Mesenchymal stem cell (in vitro differentiated cells and primary cell): Measurements from ENCODE around the gene PSME4.

Source experiments
- DNase-seq: peaks from one replicate; pipeline ENCODE4 v3.0.0-alpha.2; 2013
- H2AFZ ChIP-seq: one replicate; pipeline ENCODE4 v1.6.1; 2013; ENCODE audit warnings: low read depth, mild to moderate bottlenecking, control low read depth, inconsistent platforms, low read length, moderate library complexity
- H2AK5ac ChIP-seq: 2 replicates; pipeline ENCODE4 v1.6.1; 2013; ENCODE audit warnings: low read length, moderate library complexity, mild to moderate bottlenecking, inconsistent platforms; ENCODE audit not compliant: severe bottlenecking
- H2BK120ac ChIP-seq: one replicate; pipeline ENCODE4 v1.6.1; 2013; ENCODE audit warnings: low read depth, mild to moderate bottlenecking, inconsistent platforms, low read length, moderate library complexity
- H2BK12ac ChIP-seq, 2 experiments: one replicate each; pipeline ENCODE4 v1.6.1; 2013; ENCODE audit warnings: inconsistent platforms in 2 of 2, low read length in 2 of 2, mild to moderate bottlenecking in 2 of 2, moderate library complexity in 2 of 2, control low read depth in 1 of 2
- H2BK15ac ChIP-seq: one replicate; pipeline ENCODE4 v1.6.1; 2013; ENCODE audit warnings: mild to moderate bottlenecking, low read depth, inconsistent platforms; ENCODE audit not compliant: poor library complexity, severe bottlenecking
- H2BK5ac ChIP-seq: 2 replicates; pipeline ENCODE4 v1.6.1; 2013; ENCODE audit warnings: low read depth, mild to moderate bottlenecking, low read length, control low read depth, inconsistent platforms; ENCODE audit not compliant: poor library complexity, severe bottlenecking
- H3K14ac ChIP-seq, 2 experiments: one replicate each; pipeline ENCODE4 v1.6.1; 2013; ENCODE audit warnings: inconsistent platforms in 2 of 2, low read length in 2 of 2, control low read depth in 1 of 2, mild to moderate bottlenecking in 1 of 2, moderate library complexity in 1 of 2
- H3K18ac ChIP-seq, 2 experiments: one replicate each; pipeline ENCODE4 v1.6.1; 2013; ENCODE audit warnings: inconsistent platforms in 2 of 2, low read length in 2 of 2, control low read depth in 1 of 2, low read depth in 1 of 2, mild to moderate bottlenecking in 1 of 2
- H3K23ac ChIP-seq, 2 experiments: one replicate each; pipeline ENCODE4 v1.6.1; 2013; ENCODE audit warnings: inconsistent platforms in 2 of 2, low read length in 2 of 2, mild to moderate bottlenecking in 2 of 2, moderate library complexity in 2 of 2, control low read depth in 1 of 2
- H3K27ac ChIP-seq: 2 replicates; pipeline ENCODE4 v1.5.1; 2013; ENCODE audit warnings: mild to moderate bottlenecking, moderate library complexity, low read length, control low read depth, inconsistent platforms; ENCODE audit not compliant: poor library complexity, severe bottlenecking
- H3K27me3 ChIP-seq, 2 experiments: 2 replicates each; pipeline versions ENCODE4 v1.6.1 to v1.7.0; 2013; ENCODE audit warnings: low read length in 2 of 2, mild to moderate bottlenecking in 2 of 2, moderate library complexity in 2 of 2, control low read depth in 1 of 2, inconsistent platforms in 1 of 2; ENCODE audit not compliant: control insufficient read depth in 1 of 2, insufficient read depth in 1 of 2
- H3K36me3 ChIP-seq, 2 experiments: 2 replicates each; pipeline versions ENCODE4 v1.6.1 to v1.7.0; 2013; ENCODE audit warnings: low read length in 2 of 2, control low read depth in 1 of 2, inconsistent platforms in 1 of 2, low read depth in 1 of 2, mild to moderate bottlenecking in 1 of 2; ENCODE audit not compliant: insufficient read depth in 2 of 2, control insufficient read depth in 1 of 2
- H3K4ac ChIP-seq, 2 experiments: one replicate each; pipeline ENCODE4 v1.6.1; 2013; ENCODE audit warnings: inconsistent platforms in 2 of 2, low read length in 2 of 2, mild to moderate bottlenecking in 2 of 2, moderate library complexity in 2 of 2, control low read depth in 1 of 2, low read depth in 1 of 2
- H3K4me1 ChIP-seq: 2 replicates; pipeline ENCODE4 v1.6.1; 2013; ENCODE audit warnings: low read depth, low read length, control low read depth; ENCODE audit not compliant: control insufficient read depth, insufficient read depth
- H3K4me2 ChIP-seq: 2 replicates; pipeline ENCODE4 v1.6.1; 2013; ENCODE audit warnings: low read length, mild to moderate bottlenecking, inconsistent platforms; ENCODE audit not compliant: poor library complexity, severe bottlenecking
- H3K4me3 ChIP-seq, 2 experiments: 2 replicates each; pipeline versions ENCODE4 v1.5.1 to v1.7.0; 2013; ENCODE audit warnings: low read length in 2 of 2, mild to moderate bottlenecking in 2 of 2, control low read depth in 1 of 2, low read depth in 1 of 2; ENCODE audit not compliant: insufficient read depth in 1 of 2
- H3K79me1 ChIP-seq: replicated peaks from 2 replicates; pipeline ENCODE4 v1.6.1; 2013; ENCODE audit warnings: mild to moderate bottlenecking, control low read depth, low read length, inconsistent platforms; ENCODE audit not compliant: poor library complexity, severe bottlenecking
- H3K9ac ChIP-seq: 2 replicates; pipeline ENCODE4 v1.7.0; 2013; ENCODE audit warnings: mild to moderate bottlenecking, low read length, moderate library complexity
- H3K9me3 ChIP-seq: 2 replicates; pipeline ENCODE4 v1.7.0; 2013; ENCODE audit warnings: mild to moderate bottlenecking, low read length; ENCODE audit not compliant: control insufficient read depth
- H4K8ac ChIP-seq: one replicate; pipeline ENCODE4 v1.6.1; 2013; ENCODE audit warnings: inconsistent platforms, mild to moderate bottlenecking, low read length, moderate library complexity
- H4K91ac ChIP-seq: one replicate; pipeline ENCODE4 v1.6.1; 2013; ENCODE audit warnings: mild to moderate bottlenecking, low read length, inconsistent platforms
- WGBS: methylation state at CpG from one replicate; pipeline ENCODE4 v1.1.7; 2013; ENCODE audit warnings: mixed read lengths; 5-methylcytosine and 5-hydroxymethylcytosine counted together

Gene PSME4

GRCh38 chr2:53969285-53969967 is 1.4 kb downstream of the PSME4 start:
- H2BK12ac ChIP-seq = no peak overlapping the region
- no peak overlapping the region for H4K91ac ChIP-seq
- peaks cover 3% of the 10 kb centered on the region for H3K79me1 ChIP-seq
- DNase-seq = peak; percentile 86
- peaks cover 0 to 6% of the 10 kb centered on the region in 2 experiments for H3K36me3 ChIP-seq
- no peak overlapping the region for H3K14ac ChIP-seq
- no peak overlapping the region for H3K18ac ChIP-seq
- H3K9ac ChIP-seq = peak overlapping the region; percentile 98
- H3K4me1 ChIP-seq = peaks cover 3% of the 10 kb centered on the region
- peak overlapping the region in 1 of 2 experiments; percentile 99 for H3K4me3 ChIP-seq
- peak overlapping the region; percentile 87 for H3K4me2 ChIP-seq
- H2BK15ac ChIP-seq = no peak overlapping the region
- H2AFZ ChIP-seq = no peak overlapping the region
- no peak overlapping the region for H2AK5ac ChIP-seq
- H4K8ac ChIP-seq = no peak overlapping the region
- no peak overlapping the region for H3K4ac ChIP-seq
- no peak overlapping the region for H3K23ac ChIP-seq
- no peak overlapping the region for H2BK120ac ChIP-seq
- WGBS = 3% methylated on average over 6 of the region's 6 CpGs
- peak overlapping the region; percentile 81 for H3K27ac ChIP-seq
- H2BK5ac ChIP-seq = no peak overlapping the region
- no peaks in the 10 kb centered on the region for H3K27me3 ChIP-seq
- H3K9me3 ChIP-seq = no peaks in the 10 kb centered on the region

- no peak overlapping the region for H3K23ac ChIP-seq
- H4K8ac ChIP-seq = no peak overlapping the region
- 88% methylated on average over 10 of the region's 11 CpGs for WGBS
- H2AK5ac ChIP-seq = no peak overlapping the region
- H2BK5ac ChIP-seq = no peak overlapping the region
- no peak overlapping the region for H2AFZ ChIP-seq
- H3K4me3 ChIP-seq = no peak overlapping the region
- H3K79me1 ChIP-seq = peaks cover 2% of the 10 kb centered on the region
- H3K27me3 ChIP-seq = no peaks in the 10 kb centered on the region
- DNase-seq = no peak
- H3K9me3 ChIP-seq = no peaks in the 10 kb centered on the region
- H3K14ac ChIP-seq = no peak overlapping the region
- no peak overlapping the region for H3K27ac ChIP-seq
- H3K9ac ChIP-seq = no peak overlapping the region
- no peak overlapping the region for H4K91ac ChIP-seq
- H3K4ac ChIP-seq = no peak overlapping the region
- peak overlapping the region in 1 of 2 experiments; percentile 34 for H3K18ac ChIP-seq
- peaks cover 7% of the 10 kb centered on the region for H3K4me1 ChIP-seq
- H2BK15ac ChIP-seq = no peak overlapping the region
- H2BK120ac ChIP-seq = peak overlapping the region; percentile 34
- no peak overlapping the region for H3K4me2 ChIP-seq
- H2BK12ac ChIP-seq = no peak overlapping the region
- H3K36me3 ChIP-seq = no peaks in the 10 kb centered on the region
Observed at GRCh38 chr2:53964987-53965687, 5.7 kb downstream of the PSME4 start.

GRCh38 chr2:53964257-53964952 is 6.4 kb downstream of the PSME4 start:
- Histone ChIP-seq H3K9ac (no peak overlapping the region), H3K9me3 (no peaks in the 10 kb centered on the region), H3K4ac (no peak overlapping the region), H3K4me1 (peaks cover 7% of the 10 kb centered on the region), H3K27me3 (no peaks in the 10 kb centered on the region), H2BK5ac (no peak overlapping the region), H3K4me2 (no peak overlapping the region), H3K27ac (no peak overlapping the region), H2AFZ (no peak overlapping the region), H2BK15ac (no peak overlapping the region), H2BK12ac (no peak overlapping the region), H2AK5ac (no peak overlapping the region), H3K23ac (no peak overlapping the region), H4K91ac (no peak overlapping the region), H3K79me1 (peaks cover 2% of the 10 kb centered on the region), H3K18ac (no peak overlapping the region), H4K8ac (no peak overlapping the region), H3K14ac (no peak overlapping the region), H3K36me3 (no peaks in the 10 kb centered on the region), H3K4me3 (no peak overlapping the region), H2BK120ac (no peak overlapping the region)
- no CpG with 5 or more reads among the region's 2 CpGs for WGBS
- DNase-seq = no peak
